Measurements from ENCODE around the gene DECR2. TPM values are rescaled to one million over a fixed set of nuclear protein-coding genes. Genes with fewer than 3 reads are reported as not detected.

The DECR2 gene
- total and polyA plus RNA-seq, 9 of the 15 experiments (the other 6 are each of a cell fraction or from before 2014, with no cell fraction given) = 1.0 to 31.9 (median 10.3) TPM

- intact Hi-C loops (cut with micrococcal nuclease) (loop anchor here (10.0 kb wide), 1 partner anchor 60 kb away; no protein-coding TSS in a partner anchor), in situ Hi-C loops (cut with MboI) (no loop called here)
- Histone ChIP-seq H4K20me1 (replicated peaks; ENCODE audit: control insufficient read depth, insufficient read depth, low read length) (no peaks in the 10 kb centered on the region), H3K9me3 (replicated peaks; ENCODE audit: control insufficient read depth, insufficient read depth, low read depth, low read length) (no peaks in the 10 kb centered on the region), H2AFZ (ENCODE audit: low read depth, low read length) (peak overlapping the region; percentile 94), H3K4me3 (peak overlapping the region; percentile 49), H3K27me3 (ENCODE audit: control insufficient read depth in 2 of 2, insufficient read depth in 2 of 2, low read length in 2 of 2) (no peaks in the 10 kb centered on the region), H3K4me1 (replicated peaks in 1 of 2; ENCODE audit: control insufficient read depth in 2 of 2, insufficient read depth in 2 of 2, low read length in 2 of 2) (peaks cover 12 to 40% of the 10 kb centered on the region in 2 experiments; a peak in 3 of 5 replicates), H3K4me2 (ENCODE audit: insufficient read depth, low read length) (peak overlapping the region; percentile 78), H3K27ac (ENCODE audit: extremely low read depth, low read depth, low read length) (peak overlapping the region; percentile 38; the same call in 2 of the 3 replicates), H3K36me3 (ENCODE audit: control insufficient read depth, insufficient read depth, low read length) (no peaks in the 10 kb centered on the region; the same call in 2 of the 3 replicates), H3K9ac (ENCODE audit: insufficient read depth in 1 of 2, low read depth in 2 of 2, low read length in 2 of 2) (peak overlapping the region; percentile 61 to 98), H3K79me2 (ENCODE audit: control insufficient read depth, insufficient read depth, low read length) (peaks cover 8% of the 10 kb centered on the region; the same call in 2 of the 3 replicates), H3K9me1 (ENCODE audit: control insufficient read depth, insufficient read depth, low read length) (no peaks in the 10 kb centered on the region)
- ChIA-PET CTCF (ENCODE audit: low intra/inter-chr PET ratio) (no interaction called here), POLR2A (interaction anchor here (0.6 to 3.1 kb wide), 3 partner anchors 10 to 83 kb away, joined by 3 to 13 read pairs (median 3); no protein-coding TSS in a partner anchor)
- FAIRE-seq = peak; percentile 15
- peak in 2 of 4 experiments; percentile 26 to 50 for DNase-seq (ENCODE audit: extremely low read depth in 1 of 4, low spot score in 3 of 4)
- peak; percentile 62 for ATAC-seq
- WGBS (ENCODE audit: insufficient coverage, low coverage, missing lambda C conversion rate) = 15% methylated on average over 31 of the region's 31 CpGs
- no TSS peak for BruUV-seq (replicated peaks)
- TF ChIP-seq ETV5 (CRISPR knock-in tag; IDR thresholded peaks at IDR 0.05; ENCODE audit: low read depth) = 0 out of 2 replicates have a peak, but pooled peaks have one; percentile 8
- no peak for TF ChIP-seq GTF2A2 (tag; IDR thresholded peaks at IDR 0.05)
- 0 out of 4 replicates have a peak, but pooled peaks of 1 of the 2 experiments have one; percentile 52 for TF ChIP-seq UBTF (IDR thresholded peaks at IDR 0.05; ENCODE audit: borderline replicate concordance in 1 of 2, low read depth in 2 of 2, low read length in 2 of 2)
- TF ChIP-seq HINFP (tag; conservative IDR thresholded peaks at IDR 0.05; ENCODE audit: low read depth) = no peak
- TF ChIP-seq RB1 (IDR thresholded peaks at IDR 0.05; ENCODE audit: low read depth) = 0 out of 2 replicates have a peak, but pooled peaks have one; percentile 33
- no peak for TF ChIP-seq TEAD4 (IDR thresholded peaks at IDR 0.05; ENCODE audit: low read length)
- peak; percentile 90; the same call in 1 of the 2 replicates for TF ChIP-seq TEAD4 (CRISPR knock-in tag; IDR thresholded peaks at IDR 0.05; ENCODE audit: borderline replicate concordance)
- TF ChIP-seq FOSL1 (tag; conservative IDR thresholded peaks at IDR 0.05) = 0 out of 2 replicates have a peak, but pooled peaks have one; percentile 6
Measured at GRCh38 chr16:424623-425081, 23.0 kb downstream of the DECR2 start.

Measured in K562 (cell line).